Upper lobe of right lung (tissue), 1 donor: ENCODE results near the gene SLC22A12. TPM values are rescaled to one million over a fixed set of nuclear protein-coding genes. Genes with fewer than 3 reads are reported as not detected.

Experiments used
- ATAC-seq: fragments of 200-7000 bp; cut with Tn5 transposase; one replicate; pipeline ENCODE4 v1.9.1; 2020; ENCODE audit warnings: mild to moderate bottlenecking, moderate library complexity
- DNase-seq: peaks from one replicate; pipeline ENCODE4 v3.0.0-alpha.2; 2020
- H3K27ac ChIP-seq: fragments of 200-600 bp; one replicate; pipeline ENCODE4 v1.8.0; 2022
- H3K27me3 ChIP-seq: fragments of 200-600 bp; one replicate; pipeline ENCODE4 v1.8.0; 2022; ENCODE audit warnings: mild to moderate bottlenecking
- H3K36me3 ChIP-seq: fragments of 200-600 bp; one replicate; pipeline ENCODE4 v1.8.0; 2022
- H3K4me1 ChIP-seq: fragments of 200-600 bp; one replicate; pipeline ENCODE4 v1.8.0; 2022
- H3K4me3 ChIP-seq: fragments of 200-600 bp; one replicate; pipeline ENCODE4 v1.8.0; 2022; ENCODE audit warnings: mild to moderate bottlenecking
- H3K9me3 ChIP-seq: fragments of 200-600 bp; one replicate; pipeline ENCODE4 v1.8.0; 2022
- intact Hi-C: fragments of 100-400 bp; cut with DNase I; formaldehyde crosslinking; loops from one replicate; pipeline ENCODE4 v1.11.0; 2022
- total RNA-seq: library from RNA; stranded (reverse); fragmentation: NEBNext Ultra II Directional; extraction: Animal tissue kit (Norgen Biotek cat#: 25700); gene quantifications from one replicate; pipeline ENCODE4 v1.2.1, GENCODE V29; 2021
- TF ChIP-seq, protein P1 (sequence below): fragments of 200-600 bp; IDR thresholded peaks from one replicate; pipeline ENCODE4 v1.8.0; 2022; ENCODE audit warnings: antibody characterized with exemption
- donor health status: DM: no; HTN: yes; CAD: no; lungs with severe emphysema.

Gene SLC22A12
- total RNA-seq, 1 donor from 2014 or later = not detected

DNA sequence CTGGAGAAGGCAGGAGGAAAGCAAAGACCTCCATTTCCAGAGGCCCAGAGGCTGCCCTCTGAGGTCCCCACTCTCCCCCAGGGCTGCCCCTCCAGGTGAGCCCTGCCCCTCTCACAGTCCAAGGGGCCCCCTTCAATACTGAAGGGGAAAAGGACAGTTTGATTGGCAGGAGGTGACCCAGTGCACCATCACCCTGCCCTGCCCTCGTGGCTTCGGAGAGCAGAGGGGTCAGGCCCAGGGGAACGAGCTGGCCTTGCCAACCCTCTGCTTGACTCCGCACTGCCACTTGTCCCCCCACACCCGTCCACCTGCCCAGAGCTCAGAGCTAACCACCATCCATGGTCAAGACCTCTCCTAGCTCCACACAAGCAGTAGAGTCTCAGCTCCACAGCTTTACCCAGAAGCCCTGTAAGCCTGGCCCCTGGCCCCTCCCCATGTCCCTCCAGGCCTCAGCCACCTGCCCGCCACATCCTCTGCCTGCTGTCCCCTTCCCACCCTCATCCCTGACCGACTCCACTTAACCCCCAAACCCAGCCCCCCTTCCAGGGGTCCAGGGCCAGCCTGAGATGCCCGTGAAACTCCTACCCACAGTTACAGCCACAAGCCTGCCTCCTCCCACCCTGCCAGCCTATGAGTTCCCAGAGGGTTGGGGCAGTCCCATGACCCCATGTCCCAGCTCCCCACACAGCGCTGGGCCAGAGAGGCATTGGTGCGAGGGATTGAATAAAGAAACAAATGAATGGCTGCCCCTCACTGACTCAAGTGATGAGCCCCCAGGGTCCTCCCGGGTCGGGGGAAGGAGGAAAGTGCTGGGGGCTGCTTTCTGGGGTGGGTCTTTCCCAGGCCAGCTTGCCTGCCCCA lies 10.8 kb downstream of the SLC22A12 start:
- Histone ChIP-seq H3K4me3 (no peak overlapping the region), H3K4me1 (no peaks in the 10 kb centered on the region), H3K9me3 (no peaks in the 10 kb centered on the region), H3K27ac (no peak overlapping the region), H3K36me3 (no peaks in the 10 kb centered on the region), H3K27me3 (no peaks in the 10 kb centered on the region)
- TF ChIP-seq, protein P1, sequence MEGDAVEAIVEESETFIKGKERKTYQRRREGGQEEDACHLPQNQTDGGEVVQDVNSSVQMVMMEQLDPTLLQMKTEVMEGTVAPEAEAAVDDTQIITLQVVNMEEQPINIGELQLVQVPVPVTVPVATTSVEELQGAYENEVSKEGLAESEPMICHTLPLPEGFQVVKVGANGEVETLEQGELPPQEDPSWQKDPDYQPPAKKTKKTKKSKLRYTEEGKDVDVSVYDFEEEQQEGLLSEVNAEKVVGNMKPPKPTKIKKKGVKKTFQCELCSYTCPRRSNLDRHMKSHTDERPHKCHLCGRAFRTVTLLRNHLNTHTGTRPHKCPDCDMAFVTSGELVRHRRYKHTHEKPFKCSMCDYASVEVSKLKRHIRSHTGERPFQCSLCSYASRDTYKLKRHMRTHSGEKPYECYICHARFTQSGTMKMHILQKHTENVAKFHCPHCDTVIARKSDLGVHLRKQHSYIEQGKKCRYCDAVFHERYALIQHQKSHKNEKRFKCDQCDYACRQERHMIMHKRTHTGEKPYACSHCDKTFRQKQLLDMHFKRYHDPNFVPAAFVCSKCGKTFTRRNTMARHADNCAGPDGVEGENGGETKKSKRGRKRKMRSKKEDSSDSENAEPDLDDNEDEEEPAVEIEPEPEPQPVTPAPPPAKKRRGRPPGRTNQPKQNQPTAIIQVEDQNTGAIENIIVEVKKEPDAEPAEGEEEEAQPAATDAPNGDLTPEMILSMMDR = no peak
- DNase-seq (no peak), ATAC-seq (no peak)
- intact Hi-C loops = no loop called here

GRCh38 chr11:64602466-64603070 lies 11.5 kb downstream of the SLC22A12 start:
- Histone ChIP-seq H3K9me3 (no peaks in the 10 kb centered on the region), H3K4me3 (no peak overlapping the region), H3K4me1 (no peaks in the 10 kb centered on the region), H3K36me3 (no peaks in the 10 kb centered on the region), H3K27ac (no peak overlapping the region), H3K27me3 (no peaks in the 10 kb centered on the region)
- DNase-seq (no peak), ATAC-seq (no peak)
- intact Hi-C loops = no loop called here
- TF ChIP-seq, protein P1 = no peak

DNA sequence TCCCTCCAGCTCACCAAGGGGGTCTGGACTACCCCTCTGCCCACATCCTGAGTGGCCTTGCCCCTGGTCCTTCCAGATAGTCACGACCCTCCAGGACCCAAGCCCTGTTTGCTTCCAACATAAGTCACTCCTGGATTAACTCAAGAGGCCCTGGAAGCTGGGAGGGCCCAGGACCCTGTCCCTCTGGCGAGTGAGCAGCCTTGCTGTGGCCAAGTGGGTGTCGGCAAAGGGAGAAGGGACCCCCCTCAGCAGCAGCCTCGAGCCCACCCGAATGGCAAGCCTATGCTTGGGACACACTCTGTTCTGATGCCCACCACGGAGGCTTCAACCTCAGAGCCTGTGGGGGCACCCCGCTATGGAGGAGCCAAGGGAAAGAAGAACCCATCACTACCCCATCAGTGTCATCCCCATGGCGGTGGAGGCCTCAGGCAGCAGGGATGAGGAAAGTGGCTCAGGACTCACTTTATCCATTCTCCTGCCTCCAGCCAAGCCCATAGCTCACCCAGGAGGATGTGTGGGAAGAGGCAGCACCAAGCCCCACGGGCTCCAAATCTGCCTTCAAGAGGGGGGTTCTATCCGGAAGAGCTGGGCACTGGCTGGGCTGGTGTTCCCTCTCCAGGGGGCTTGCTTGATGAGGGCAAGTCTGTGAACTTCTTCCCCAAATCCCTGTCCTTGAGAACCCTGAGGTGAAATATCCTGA lies 12.5 kb downstream of the SLC22A12 start:
- Histone ChIP-seq H3K4me1 (no peaks in the 10 kb centered on the region), H3K27me3 (peaks cover under 1% of the 10 kb centered on the region), H3K4me3 (no peak overlapping the region), H3K36me3 (no peaks in the 10 kb centered on the region), H3K27ac (no peak overlapping the region), H3K9me3 (no peaks in the 10 kb centered on the region)
- ATAC-seq = no peak
- DNase-seq = no peak
- TF ChIP-seq, protein P1 = no peak
- intact Hi-C loops = no loop called here

GRCh38 chr11:64604458-64605243 lies 13.6 kb downstream of the SLC22A12 start:
- peaks cover 4% of the 10 kb centered on the region for H3K27me3 ChIP-seq
- H3K9me3 ChIP-seq = no peaks in the 10 kb centered on the region
- H3K27ac ChIP-seq = no peak overlapping the region
- ATAC-seq = no peak
- H3K4me1 ChIP-seq = no peaks in the 10 kb centered on the region
- no peak overlapping the region for H3K4me3 ChIP-seq
- H3K36me3 ChIP-seq = no peaks in the 10 kb centered on the region
- no peak for DNase-seq
- intact Hi-C loops = no loop called here
- TF ChIP-seq, protein P1 = no peak

GRCh38 chr11:64605244-64605560 lies 14.2 kb downstream of the SLC22A12 start:
- Histone ChIP-seq H3K27ac (no peak overlapping the region), H3K27me3 (peaks cover 4% of the 10 kb centered on the region), H3K9me3 (no peaks in the 10 kb centered on the region), H3K4me3 (no peak overlapping the region), H3K4me1 (no peaks in the 10 kb centered on the region), H3K36me3 (no peaks in the 10 kb centered on the region)
- intact Hi-C loops = no loop called here
- DNase-seq = no peak
- no peak for ATAC-seq
- TF ChIP-seq, protein P1 = no peak
